Measurements from ENCODE around the gene ZFR.

- TF ChIP-seq POLR2A (IDR thresholded peaks at IDR 0.05; ENCODE audit: low read length) = no peak
- no peak for TF ChIP-seq RFX5 (IDR thresholded peaks at IDR 0.05)
- TF ChIP-seq CTCF (IDR thresholded peaks at IDR 0.05) = no peak
- no peak for TF ChIP-seq FOXS1 (CRISPR knock-in tag; IDR thresholded peaks at IDR 0.05)
Observed at GRCh38 chr5:32308946-32309345, 135.6 kb downstream of the ZFR start.

Data from A549 (cell line).